IMR-90 (cell line): ENCODE results near the gene CCSER2. TPM values are rescaled to one million over a fixed set of nuclear protein-coding genes. Genes with fewer than 3 reads are reported as not detected.

Source experiments
- ATAC-seq: fragments of 200-7000 bp; cut with Tn5 transposase; 2 replicates; pipeline ENCODE4 v1.9.1; 2020; ENCODE audit warnings: low read depth, mild to moderate bottlenecking, moderate library complexity
- BruUV-seq: library from RNA; stranded (reverse); fragments of 400-500 nt; replicated peaks from 2 replicates; lab custom pipeline; 2021; lab: Mats Ljungman, UMichigan
- CTCF ChIA-PET: fragments of 300-600 bp; formaldehyde crosslinking; extraction: SDS; loops from one replicate; lab custom pipeline; 2021; ENCODE audit warnings: antibody characterized with exemption; lab: Yijun Ruan, JAX
- POLR2A ChIA-PET: fragments of 300-600 bp; sonication (Branson Sonifier 250); formaldehyde crosslinking; loops from one replicate; lab custom pipeline; 2022; ENCODE audit warnings: antibody characterized with exemption; ENCODE audit not compliant: unreplicated experiment; lab: Charles Lee
- DNase-seq: peaks from one replicate; pipeline ENCODE4 v3.0.0; 2013
- H2AFZ ChIP-seq: replicated peaks from 2 replicates; pipeline ENCODE3; 2013; ENCODE audit warnings: low read length, mild to moderate bottlenecking; ENCODE audit not compliant: poor library complexity
- H2AK5ac ChIP-seq: 2 replicates; pipeline ENCODE4 v1.6.1; 2013; ENCODE audit warnings: low read depth, low read length, inconsistent platforms
- H2AK9ac ChIP-seq: replicated peaks from 2 replicates; pipeline ENCODE3; 2013; ENCODE audit warnings: mild to moderate bottlenecking, low read depth, low read length, moderate library complexity; ENCODE audit not compliant: poor library complexity
- H2BK120ac ChIP-seq: 2 replicates; pipeline ENCODE4 v1.6.1; 2013; ENCODE audit warnings: low read depth, low read length, inconsistent platforms
- H2BK15ac ChIP-seq: 3 replicates; pipeline ENCODE4 v1.6.1; 2013; ENCODE audit warnings: low read depth, low read length, inconsistent platforms
- H2BK20ac ChIP-seq: 2 replicates; pipeline ENCODE4 v1.6.1; 2013; ENCODE audit warnings: low read depth, mild to moderate bottlenecking, inconsistent platforms, low read length, moderate library complexity
- H2BK5ac ChIP-seq: 2 replicates; pipeline ENCODE4 v1.6.1; 2013; ENCODE audit warnings: mild to moderate bottlenecking, low read depth, low read length, inconsistent platforms; ENCODE audit not compliant: poor library complexity, severe bottlenecking
- H3K14ac ChIP-seq: replicated peaks from 2 replicates; pipeline ENCODE4 v1.6.1; 2013; ENCODE audit warnings: low read depth, low read length, inconsistent platforms
- H3K18ac ChIP-seq: 2 replicates; pipeline ENCODE4 v1.6.1; 2013; ENCODE audit warnings: low read depth, low read length, control low read depth
- H3K23ac ChIP-seq: 2 replicates; pipeline ENCODE4 v1.6.1; 2013; ENCODE audit warnings: low read depth, low read length, inconsistent platforms
- H3K27ac ChIP-seq: 2 replicates; pipeline ENCODE4 v1.5.1; 2013; ENCODE audit warnings: mild to moderate bottlenecking, control low read depth, low read length; ENCODE audit not compliant: insufficient read depth
- H3K27me3 ChIP-seq: 2 replicates; pipeline ENCODE4 v1.6.1; 2013; ENCODE audit warnings: low read length; ENCODE audit not compliant: control insufficient read depth, insufficient read depth
- H3K36me3 ChIP-seq: 2 replicates; pipeline ENCODE4 v1.6.1; 2013; ENCODE audit warnings: low read length, mixed read lengths; ENCODE audit not compliant: control insufficient read depth, insufficient read depth
- H3K4ac ChIP-seq: 2 replicates; pipeline ENCODE4 v1.6.1; 2013; ENCODE audit warnings: low read depth, low read length, inconsistent platforms
- H3K4me1 ChIP-seq: 2 replicates; pipeline ENCODE4 v1.6.1; 2013; ENCODE audit warnings: low read length, mixed read lengths; ENCODE audit not compliant: control insufficient read depth, insufficient read depth
- H3K4me2 ChIP-seq: 2 replicates; pipeline ENCODE4 v1.6.1; 2013; ENCODE audit warnings: low read depth, mild to moderate bottlenecking, control low read depth, low read length, moderate library complexity
- H3K4me3 ChIP-seq: 2 replicates; pipeline ENCODE4 v1.5.1; 2013; ENCODE audit warnings: low read depth, mild to moderate bottlenecking, control low read depth, low read length, moderate library complexity; ENCODE audit not compliant: insufficient read depth
- H3K56ac ChIP-seq: 2 replicates; pipeline ENCODE4 v1.6.1; 2013; ENCODE audit warnings: low read length, inconsistent platforms; ENCODE audit not compliant: insufficient read depth; ENCODE audit errors: extremely low read depth
- H3K79me1 ChIP-seq, 2 experiments: 2 replicates each; pipeline ENCODE4 v1.6.1; 2013; ENCODE audit warnings: low read length in 2 of 2, inconsistent platforms in 1 of 2, low read depth in 1 of 2
- H3K9ac ChIP-seq: 2 replicates; pipeline ENCODE4 v1.6.1; 2013; ENCODE audit warnings: low read depth, low read length, control low read depth
- H3K9me1 ChIP-seq: 2 replicates; pipeline ENCODE4 v1.6.1; 2013; ENCODE audit warnings: low read length, inconsistent platforms; ENCODE audit not compliant: insufficient read depth
- H3K9me3 ChIP-seq: 2 replicates; pipeline ENCODE4 v1.6.1; 2013; ENCODE audit warnings: low read length; ENCODE audit not compliant: control insufficient read depth, insufficient read depth
- H4K20me1 ChIP-seq: 2 replicates; pipeline ENCODE4 v1.6.1; 2013; ENCODE audit warnings: low read length, inconsistent platforms; ENCODE audit not compliant: insufficient read depth
- H4K5ac ChIP-seq: 2 replicates; pipeline ENCODE4 v1.6.1; 2013; ENCODE audit warnings: mild to moderate bottlenecking, low read depth, low read length, control low read depth
- H4K8ac ChIP-seq, 2 experiments: 2 replicates each; pipeline ENCODE4 v1.6.1; 2013; ENCODE audit warnings: low read depth in 2 of 2, low read length in 2 of 2, control low read depth in 1 of 2, inconsistent platforms in 1 of 2
- H4K91ac ChIP-seq: 2 replicates; pipeline ENCODE4 v1.6.1; 2013; ENCODE audit warnings: low read depth, low read length, inconsistent platforms; ENCODE audit not compliant: insufficient read depth
- MAZ ChIP-seq: IDR thresholded peaks from 2 replicates; pipeline ENCODE4 v1.6.1; 2012; ENCODE audit warnings: low read depth, mild to moderate bottlenecking, low read length, improper control_type of control experiment, moderate library complexity, borderline replicate concordance
- POLR2A ChIP-seq: IDR thresholded peaks from 2 replicates; pipeline ENCODE4 v1.6.1; 2012; ENCODE audit warnings: mild to moderate bottlenecking, low read depth, low read length
- WGBS, 2 experiments: methylation state at CpG; one replicate each; pipeline versions ENCODE4 v1.1.5 to v1.1.7; 2013; ENCODE audit warnings: missing lambda C conversion rate in 2 of 2; ENCODE audit not compliant: insufficient read length in 1 of 2; ENCODE audit errors: extremely low coverage in 2 of 2; 5-methylcytosine and 5-hydroxymethylcytosine counted together
- dilution Hi-C: fragments of 300-500 bp; cut with HindIII; formaldehyde crosslinking; loops from one replicate; pipeline ENCODE4 v1.14.3; 2018; ENCODE audit warnings: low sequenced_read_pairs; ENCODE audit not compliant: unreplicated experiment
- in situ Hi-C: fragments of 300-500 bp; cut with MboI; formaldehyde crosslinking; loops from 3 replicates; pipeline ENCODE4 v1.14.3; 2019; ENCODE audit warnings: low sequenced_read_pairs, inconsistent platforms, mixed read lengths
- intact Hi-C: fragments of 100-400 bp; cut with micrococcal nuclease; formaldehyde crosslinking; loops from 2 replicates; pipeline ENCODE4 v1.10.0; 2022
- polyA plus RNA-seq, 3 experiments: library from polyadenylated mRNA; depleted of rRNA; stranded (reverse); fragments of >200 nt; gene quantifications; 2 replicates each; pipeline ENCODE4 v1.2.3, GENCODE V29; 2012; ENCODE audit warnings: low replicate concordance in 1 of 3
- total RNA-seq: library from RNA; depleted of rRNA; stranded (reverse); fragments of >200 nt; gene quantifications from 2 replicates; pipeline ENCODE4 v1.2.3, GENCODE V29; 2012
- TF ChIP-seq, protein P1 (sequence below): fragments of 150-350 bp; IDR thresholded peaks from 2 replicates; pipeline ENCODE4 v1.6.1; 2016; ENCODE audit warnings: low read depth, mild to moderate bottlenecking, low read length, moderate library complexity, borderline replicate concordance

The CCSER2 gene
- total and polyA plus RNA-seq, 2 of the 4 experiments (the other 2 are of a cell fraction): 20.4 to 31.7 TPM

DNA sequence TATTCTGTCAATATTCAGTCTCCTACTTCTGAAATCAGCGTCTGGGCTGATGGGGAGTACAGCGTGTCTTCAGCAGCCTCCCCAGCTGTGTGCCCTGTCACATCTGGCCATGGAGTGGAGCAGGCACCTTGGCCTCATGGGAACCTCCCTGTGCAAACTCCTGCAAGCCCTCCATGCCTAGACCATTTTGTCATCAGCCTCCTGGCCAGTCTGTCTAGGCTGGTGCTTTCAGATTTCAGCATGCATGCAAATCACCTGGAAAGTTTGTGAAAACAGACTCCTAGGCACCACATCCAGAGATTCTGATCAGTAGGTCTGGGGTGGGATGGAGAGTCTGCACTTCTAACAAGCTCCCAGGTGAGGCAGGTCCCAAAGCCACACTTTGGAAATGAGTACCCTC, 26.2 kb upstream of the CCSER2 start:
- peaks cover 5% of the 10 kb centered on the region for H3K9me1 ChIP-seq
- H3K27me3 ChIP-seq: no peaks in the 10 kb centered on the region
- ChIA-PET CTCF (interaction anchor here (0.6 kb wide), 1 partner anchor 96 kb away, joined by 5 read pairs; no protein-coding TSS in a partner anchor), POLR2A (no interaction called here)
- no peak overlapping the region for H3K18ac ChIP-seq
- no peak overlapping the region; the same call in 1 of the 2 replicates for H2AK5ac ChIP-seq
- peak overlapping the region; percentile 70; the same call in 1 of the 2 replicates for H3K23ac ChIP-seq
- intact Hi-C loops (no loop called here), in situ Hi-C loops (no loop called here), dilution Hi-C loops (no loop called here)
- DNase-seq: no peak
- no TSS peak for BruUV-seq
- H2AFZ ChIP-seq: peak overlapping the region; percentile 49
- H3K4me2 ChIP-seq: no peak overlapping the region
- no peak for ATAC-seq
- peak overlapping the region; percentile 75; the same call in 1 of the 3 replicates for H2BK15ac ChIP-seq
- H2BK20ac ChIP-seq: 0 out of 2 replicates have a peak overlapping the region, but pooled peaks have one; percentile 14
- H3K36me3 ChIP-seq: no peaks in the 10 kb centered on the region
- H3K9ac ChIP-seq: no peak overlapping the region
- H3K14ac ChIP-seq: 0 out of 2 replicates have a peak overlapping the region, but pooled peaks have one; percentile 20
- no CpG with 5 or more reads among the region's 2 CpGs for WGBS, 2 experiments
- H3K56ac ChIP-seq: no peak overlapping the region
- TF ChIP-seq, protein P1, sequence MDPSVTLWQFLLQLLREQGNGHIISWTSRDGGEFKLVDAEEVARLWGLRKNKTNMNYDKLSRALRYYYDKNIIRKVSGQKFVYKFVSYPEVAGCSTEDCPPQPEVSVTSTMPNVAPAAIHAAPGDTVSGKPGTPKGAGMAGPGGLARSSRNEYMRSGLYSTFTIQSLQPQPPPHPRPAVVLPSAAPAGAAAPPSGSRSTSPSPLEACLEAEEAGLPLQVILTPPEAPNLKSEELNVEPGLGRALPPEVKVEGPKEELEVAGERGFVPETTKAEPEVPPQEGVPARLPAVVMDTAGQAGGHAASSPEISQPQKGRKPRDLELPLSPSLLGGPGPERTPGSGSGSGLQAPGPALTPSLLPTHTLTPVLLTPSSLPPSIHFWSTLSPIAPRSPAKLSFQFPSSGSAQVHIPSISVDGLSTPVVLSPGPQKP: no peak
- TF ChIP-seq POLR2A (no peak), MAZ (no peak)
- H2AK9ac ChIP-seq: no peak overlapping the region
- H2BK120ac ChIP-seq: peak overlapping the region; percentile 32; the same call in 1 of the 2 replicates
- no peaks in the 10 kb centered on the region for H3K79me1 ChIP-seq
- no peaks in the 10 kb centered on the region for H3K9me3 ChIP-seq
- no peak overlapping the region for H3K4me3 ChIP-seq
- H4K91ac ChIP-seq: no peak overlapping the region
- H2BK5ac ChIP-seq: no peak overlapping the region
- no peak overlapping the region for H4K8ac ChIP-seq
- no peak overlapping the region for H4K5ac ChIP-seq
- no peaks in the 10 kb centered on the region for H4K20me1 ChIP-seq
- no peak overlapping the region for H3K27ac ChIP-seq
- H3K4ac ChIP-seq: no peak overlapping the region; the same call in 1 of the 2 replicates
- peaks cover 4% of the 10 kb centered on the region for H3K4me1 ChIP-seq
